ENCODE data around the gene NAAA.

GRCh38 chr4:75892508-75892907 lies 48.3 kb downstream of the NAAA start:
- TF ChIP-seq, protein P1, sequence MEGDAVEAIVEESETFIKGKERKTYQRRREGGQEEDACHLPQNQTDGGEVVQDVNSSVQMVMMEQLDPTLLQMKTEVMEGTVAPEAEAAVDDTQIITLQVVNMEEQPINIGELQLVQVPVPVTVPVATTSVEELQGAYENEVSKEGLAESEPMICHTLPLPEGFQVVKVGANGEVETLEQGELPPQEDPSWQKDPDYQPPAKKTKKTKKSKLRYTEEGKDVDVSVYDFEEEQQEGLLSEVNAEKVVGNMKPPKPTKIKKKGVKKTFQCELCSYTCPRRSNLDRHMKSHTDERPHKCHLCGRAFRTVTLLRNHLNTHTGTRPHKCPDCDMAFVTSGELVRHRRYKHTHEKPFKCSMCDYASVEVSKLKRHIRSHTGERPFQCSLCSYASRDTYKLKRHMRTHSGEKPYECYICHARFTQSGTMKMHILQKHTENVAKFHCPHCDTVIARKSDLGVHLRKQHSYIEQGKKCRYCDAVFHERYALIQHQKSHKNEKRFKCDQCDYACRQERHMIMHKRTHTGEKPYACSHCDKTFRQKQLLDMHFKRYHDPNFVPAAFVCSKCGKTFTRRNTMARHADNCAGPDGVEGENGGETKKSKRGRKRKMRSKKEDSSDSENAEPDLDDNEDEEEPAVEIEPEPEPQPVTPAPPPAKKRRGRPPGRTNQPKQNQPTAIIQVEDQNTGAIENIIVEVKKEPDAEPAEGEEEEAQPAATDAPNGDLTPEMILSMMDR (IDR thresholded peaks at IDR 0.05), result no peak
- TF ChIP-seq POLR2AphosphoS5 (IDR thresholded peaks at IDR 0.05), result no peak
- TF ChIP-seq POLR2A (IDR thresholded peaks at IDR 0.05), result no peak
